Osteoblast (primary cell): ENCODE measurements around the gene HMCN1. TPM values are rescaled to one million over a fixed set of nuclear protein-coding genes. Genes with fewer than 3 reads are reported as not detected.

Source experiments
- DNase-seq: peaks from one replicate; pipeline ENCODE4 v3.0.0; 2011; ENCODE audit warnings: low spot score, mixed read lengths; ENCODE audit not compliant: insufficient read length; ENCODE audit errors: missing footprints
- H2AFZ ChIP-seq: 2 replicates; pipeline ENCODE4 v1.6.0; 2011; ENCODE audit warnings: mild to moderate bottlenecking, low read length
- H3K27ac ChIP-seq: 2 replicates; pipeline ENCODE4 v1.5.1; 2011; ENCODE audit warnings: mild to moderate bottlenecking, low read depth, low read length, moderate library complexity
- H3K27me3 ChIP-seq: 2 replicates; pipeline ENCODE4 v1.6.0; 2012; ENCODE audit warnings: mild to moderate bottlenecking, control low read depth, inconsistent platforms, low read length, moderate library complexity; ENCODE audit not compliant: insufficient read depth
- H3K36me3 ChIP-seq: 2 replicates; pipeline ENCODE4 v1.5.1; 2011; ENCODE audit warnings: mild to moderate bottlenecking, low read length, control low read depth, moderate library complexity; ENCODE audit not compliant: insufficient read depth
- H3K4me1 ChIP-seq: 2 replicates; pipeline ENCODE4 v1.5.1; 2011; ENCODE audit warnings: mild to moderate bottlenecking, low read length, control low read depth, moderate library complexity; ENCODE audit not compliant: insufficient read depth
- H3K4me2 ChIP-seq: 2 replicates; pipeline ENCODE4 v1.6.0; 2011; ENCODE audit warnings: mild to moderate bottlenecking, low read length; ENCODE audit not compliant: insufficient read depth
- H3K4me3 ChIP-seq: fragments of 200-600 bp; sonication (generic); 3 replicates; pipeline ENCODE4 v1.5.1; 2012; ENCODE audit warnings: mild to moderate bottlenecking, low read length, inconsistent platforms; ENCODE audit not compliant: insufficient read depth
- H3K79me2 ChIP-seq: 2 replicates; pipeline ENCODE4 v1.6.0; 2012; ENCODE audit warnings: mild to moderate bottlenecking, low read length, control low read depth, inconsistent platforms; ENCODE audit not compliant: insufficient read depth
- H3K9me3 ChIP-seq: 2 replicates; pipeline ENCODE4 v1.5.1; 2011; ENCODE audit warnings: low read depth, low read length, control low read depth
- H4K20me1 ChIP-seq: 2 replicates; pipeline ENCODE4 v1.6.0; 2012; ENCODE audit warnings: mild to moderate bottlenecking, low read length, control low read depth; ENCODE audit not compliant: insufficient read depth
- CTCF ChIP-seq: IDR thresholded peaks from 2 replicates; pipeline ENCODE4 v1.5.1; 2011; ENCODE audit warnings: mild to moderate bottlenecking, low read depth, low read length, moderate library complexity; ENCODE audit errors: extremely low read depth
- total RNA-seq: library from RNA; depleted of rRNA; stranded (reverse); fragments of >200 nt; gene quantifications from 2 replicates; pipeline ENCODE4 v1.2.3, GENCODE V29; 2012

The HMCN1 gene
- total RNA-seq, 1 donor, result 178 TPM

- DNase-seq, result no peak
- H3K4me2 ChIP-seq, result no peak overlapping the region
Observed at GRCh38 chr1:186191511-186191910, 457.3 kb downstream of the HMCN1 start.

GRCh38 chr1:186193224-186193623 is 459.0 kb downstream of the HMCN1 start:
- no peak for TF ChIP-seq CTCF
- Histone ChIP-seq H3K4me2 (no peak overlapping the region), H3K9me3 (no peaks in the 10 kb centered on the region), H3K27me3 (no peaks in the 10 kb centered on the region), H3K4me3 (no peak overlapping the region), H3K4me1 (peaks cover 20% of the 10 kb centered on the region), H3K79me2 (no peaks in the 10 kb centered on the region), H2AFZ (no peak overlapping the region), H4K20me1 (no peaks in the 10 kb centered on the region), H3K27ac (no peak overlapping the region), H3K36me3 (no peaks in the 10 kb centered on the region)
- no peak for DNase-seq

More at GRCh38 chr1:186191511-186191910, 457.3 kb downstream of the HMCN1 start:
- Histone ChIP-seq H4K20me1 (no peaks in the 10 kb centered on the region), H3K79me2 (no peaks in the 10 kb centered on the region), H3K4me1 (peaks cover 37% of the 10 kb centered on the region), H3K36me3 (no peaks in the 10 kb centered on the region), H3K9me3 (no peaks in the 10 kb centered on the region), H3K27ac (no peak overlapping the region), H3K4me3 (no peak overlapping the region), H3K27me3 (no peaks in the 10 kb centered on the region), H2AFZ (no peak overlapping the region)
- no peak for TF ChIP-seq CTCF

GRCh38 chr1:186194107-186194756 is 460.0 kb downstream of the HMCN1 start:
- Histone ChIP-seq H3K79me2 (no peaks in the 10 kb centered on the region), H3K27me3 (no peaks in the 10 kb centered on the region), H3K4me2 (no peak overlapping the region), H3K4me1 (peaks cover 11% of the 10 kb centered on the region), H4K20me1 (no peaks in the 10 kb centered on the region), H2AFZ (no peak overlapping the region), H3K4me3 (no peak overlapping the region), H3K27ac (no peak overlapping the region), H3K36me3 (no peaks in the 10 kb centered on the region), H3K9me3 (no peaks in the 10 kb centered on the region)
- DNase-seq, result no peak
- TF ChIP-seq CTCF, result no peak

- Histone ChIP-seq H2AFZ (no peak overlapping the region), H3K4me3 (no peak overlapping the region), H3K27ac (no peak overlapping the region), H3K4me1 (peaks cover 6% of the 10 kb centered on the region), H3K79me2 (no peaks in the 10 kb centered on the region), H4K20me1 (no peaks in the 10 kb centered on the region), H3K27me3 (no peaks in the 10 kb centered on the region), H3K4me2 (no peak overlapping the region), H3K36me3 (no peaks in the 10 kb centered on the region), H3K9me3 (no peaks in the 10 kb centered on the region)
- DNase-seq, result no peak
- TF ChIP-seq CTCF, result no peak
Observed at GRCh38 chr1:186195377-186195931, 461.3 kb downstream of the HMCN1 start.
